Measurements from ENCODE around the gene ZSWIM6.

Gene ZSWIM6

DNA sequence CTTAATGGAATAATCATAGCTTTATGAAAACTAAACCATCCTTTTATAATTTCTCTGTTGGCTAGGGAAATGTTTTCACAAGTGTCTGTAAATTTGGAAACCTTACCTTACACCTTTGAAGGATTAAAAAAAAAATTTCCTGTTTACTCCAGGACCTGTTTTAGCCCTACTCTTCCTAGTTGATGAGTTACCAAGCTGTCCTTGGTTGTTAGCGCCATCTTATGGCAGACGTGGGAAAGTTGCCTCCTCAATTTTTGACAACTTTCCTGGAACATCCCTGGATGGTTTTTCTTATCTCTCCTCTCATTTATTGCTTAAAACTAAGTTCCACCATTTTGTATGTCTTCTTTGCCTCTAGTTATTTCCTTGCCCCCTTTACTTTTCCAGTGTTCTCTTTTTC, 25.7 kb downstream of the ZSWIM6 start:
- DNase-seq (ENCODE audit: extremely low read depth in 1 of 2, low read depth in 1 of 2): no peak

- no peak for DNase-seq (ENCODE audit: extremely low read depth in 1 of 2, low read depth in 1 of 2)
Observed at GRCh38 chr5:61362796-61363368, 30.8 kb downstream of the ZSWIM6 start.

GRCh38 chr5:61363401-61364114, 31.5 kb downstream of the ZSWIM6 start:
- no peak for DNase-seq (ENCODE audit: extremely low read depth in 1 of 2, low read depth in 1 of 2)

DNA sequence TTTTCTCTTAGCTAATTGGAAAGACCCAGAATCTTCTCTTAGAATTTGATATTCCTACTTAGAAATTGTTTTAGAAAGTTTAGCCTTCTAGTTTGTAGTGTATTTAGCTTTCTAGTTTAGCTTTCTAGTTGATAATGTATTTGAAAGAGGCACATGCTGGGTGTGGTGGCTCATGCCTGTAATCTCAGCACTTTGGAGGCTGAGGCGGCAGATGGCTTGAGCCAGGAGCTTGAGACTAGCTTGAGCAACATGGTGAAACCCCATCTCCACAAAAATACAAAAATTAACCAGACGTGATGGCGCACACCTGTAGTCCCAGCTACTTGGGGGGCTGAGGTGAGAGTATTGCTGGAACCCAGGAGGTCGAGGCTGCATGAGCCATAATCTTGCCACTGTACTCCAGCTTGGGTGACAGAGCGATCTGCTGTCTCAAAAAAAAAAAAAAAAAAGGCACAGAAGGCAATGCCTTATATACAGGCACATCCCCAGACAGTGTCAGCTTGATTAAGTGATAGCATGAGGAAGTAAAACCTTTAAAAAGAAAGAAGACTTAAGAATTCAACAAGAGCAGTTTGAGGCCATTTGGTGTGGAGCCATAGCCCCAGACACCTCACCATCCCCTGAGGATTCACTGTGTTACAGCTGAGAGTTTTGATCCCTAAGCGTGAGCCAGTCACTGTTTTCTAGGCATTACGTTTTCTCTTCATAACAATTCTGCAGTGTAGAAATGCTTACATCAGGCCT, 34.6 kb downstream of the ZSWIM6 start:
- DNase-seq (ENCODE audit: extremely low read depth in 1 of 2, low read depth in 1 of 2): no peak

GRCh38 chr5:61370506-61370905, 38.4 kb downstream of the ZSWIM6 start:
- no peak for DNase-seq (ENCODE audit: extremely low read depth in 1 of 2, low read depth in 1 of 2)

- no peak for DNase-seq (ENCODE audit: extremely low read depth in 1 of 2, low read depth in 1 of 2)
Observed at GRCh38 chr5:61371474-61371873, 39.4 kb downstream of the ZSWIM6 start.

- no peak for DNase-seq (ENCODE audit: extremely low read depth in 1 of 2, low read depth in 1 of 2)
Observed at GRCh38 chr5:61379677-61380076, 47.6 kb downstream of the ZSWIM6 start.

DNA sequence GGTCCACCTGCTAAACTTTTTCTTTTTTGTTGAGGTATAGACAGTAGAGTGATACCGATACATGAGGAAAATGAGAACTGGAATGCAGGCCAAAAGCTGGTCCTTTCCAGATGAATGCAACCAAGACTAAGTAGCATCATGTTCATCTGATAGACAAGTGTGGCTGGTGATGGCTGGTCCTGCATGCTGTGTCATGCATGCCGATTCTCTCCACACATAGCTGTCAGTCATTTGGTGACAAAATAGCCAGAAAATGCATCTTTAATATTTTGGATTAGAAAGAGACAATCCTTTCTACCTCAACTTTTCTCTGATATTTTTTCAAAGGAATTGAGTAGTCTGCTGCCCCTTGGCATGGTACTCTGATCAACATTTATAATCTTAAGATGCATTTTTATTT, 49.9 kb downstream of the ZSWIM6 start:
- no peak for DNase-seq (ENCODE audit: extremely low read depth in 1 of 2, low read depth in 1 of 2)

DNA sequence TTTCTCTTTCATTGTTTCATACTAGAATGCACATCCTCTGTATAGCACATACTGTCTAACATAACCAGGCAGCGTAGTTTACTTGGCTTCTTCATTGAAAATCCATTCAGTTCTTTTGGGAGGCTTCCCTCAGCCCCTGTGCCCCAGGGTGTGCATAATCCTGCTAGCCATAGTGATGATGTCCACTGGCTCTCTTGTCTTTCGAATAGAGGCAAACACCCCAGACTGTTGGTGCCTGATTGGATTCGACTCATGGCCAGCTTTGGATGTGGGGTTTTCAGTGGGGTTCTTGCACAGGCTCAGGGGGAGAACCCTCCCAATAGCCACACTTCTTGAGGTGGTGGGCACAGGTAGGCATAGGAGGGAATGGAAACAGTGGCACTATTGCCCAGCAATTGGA, 53.6 kb downstream of the ZSWIM6 start:
- DNase-seq (ENCODE audit: extremely low read depth in 1 of 2, low read depth in 1 of 2): no peak

DNA sequence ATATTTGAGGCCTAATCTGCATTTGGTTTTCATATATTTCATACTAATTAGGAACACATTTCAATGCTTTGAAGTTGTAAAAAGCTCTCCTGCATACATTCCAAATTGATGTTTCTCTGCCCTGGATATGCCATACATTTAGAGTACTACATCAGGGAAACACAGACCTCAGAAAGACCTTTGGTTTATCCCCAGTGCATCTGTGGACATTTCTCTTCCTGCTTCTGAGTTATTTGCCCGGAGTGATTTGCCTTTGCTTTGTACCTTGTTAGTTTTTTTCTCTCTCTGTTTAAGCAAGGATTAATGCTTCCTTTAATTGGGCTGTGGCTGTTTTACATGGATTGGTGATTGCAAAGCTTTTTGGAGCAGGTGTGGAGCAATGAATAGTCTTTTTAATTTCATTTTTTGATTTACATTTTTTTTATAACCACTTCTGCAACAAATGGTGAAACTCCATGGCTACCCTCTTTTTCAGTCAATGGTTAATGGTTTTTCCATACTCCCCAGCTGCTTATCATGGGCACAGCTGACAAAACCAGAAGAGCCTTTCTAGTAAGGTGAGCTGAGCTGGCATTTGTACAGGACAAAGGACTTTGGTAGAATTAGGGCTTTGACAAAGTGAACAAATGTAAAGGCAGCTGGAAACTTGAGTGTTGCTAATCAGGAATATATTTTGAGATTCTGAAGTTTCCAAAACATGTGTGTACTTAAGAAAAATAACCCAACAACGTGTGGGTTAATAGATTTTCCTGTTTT, 54.2 kb downstream of the ZSWIM6 start:
- no peak for DNase-seq (ENCODE audit: extremely low read depth in 1 of 2, low read depth in 1 of 2)

DNA sequence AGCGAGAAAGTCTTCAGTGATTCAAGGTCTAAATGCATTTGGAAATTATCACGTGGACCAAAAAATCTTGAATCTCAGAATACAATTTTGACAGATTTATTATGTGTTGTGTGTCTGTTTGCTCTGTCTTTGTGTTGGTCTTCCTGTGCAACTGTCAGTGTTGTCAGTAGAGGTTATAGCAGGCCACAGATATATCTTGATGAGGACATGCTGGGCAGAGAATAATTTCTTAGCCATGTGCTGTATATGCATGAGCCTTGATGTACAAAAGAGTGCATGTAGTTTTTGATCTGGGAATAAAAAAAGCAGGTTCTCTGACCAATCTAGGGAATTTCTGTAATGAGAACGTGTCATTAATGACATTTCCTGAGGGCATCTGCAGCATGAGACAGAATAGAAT, 57.6 kb downstream of the ZSWIM6 start:
- DNase-seq (ENCODE audit: extremely low read depth in 1 of 2, low read depth in 1 of 2): no peak

GRCh38 chr5:61394078-61394704, 62.1 kb downstream of the ZSWIM6 start:
- DNase-seq (ENCODE audit: extremely low read depth in 1 of 2, low read depth in 1 of 2): no peak

DNA sequence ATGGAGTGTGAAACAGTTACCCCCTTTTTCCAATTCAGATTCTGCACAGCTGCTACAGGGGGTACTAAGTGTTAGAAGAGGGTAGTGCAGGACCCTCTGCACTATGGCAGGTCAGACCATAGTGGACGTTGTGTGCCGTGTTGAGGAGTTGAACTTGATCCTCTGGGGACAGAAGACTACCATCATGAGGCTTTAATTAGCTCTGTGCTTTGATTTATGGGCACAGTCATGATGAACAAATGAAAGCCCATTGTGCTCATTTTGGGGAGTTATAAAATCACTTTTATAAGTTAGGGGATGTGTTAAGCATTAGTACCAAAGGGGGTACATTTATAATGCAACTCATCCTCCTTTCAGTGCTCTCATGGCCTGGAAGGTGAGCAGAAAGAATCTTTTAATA, 62.7 kb downstream of the ZSWIM6 start:
- DNase-seq (ENCODE audit: extremely low read depth in 1 of 2, low read depth in 1 of 2): no peak

GRCh38 chr5:61397238-61397637, 65.2 kb downstream of the ZSWIM6 start:
- DNase-seq (ENCODE audit: extremely low read depth in 1 of 2, low read depth in 1 of 2): no peak

DNA sequence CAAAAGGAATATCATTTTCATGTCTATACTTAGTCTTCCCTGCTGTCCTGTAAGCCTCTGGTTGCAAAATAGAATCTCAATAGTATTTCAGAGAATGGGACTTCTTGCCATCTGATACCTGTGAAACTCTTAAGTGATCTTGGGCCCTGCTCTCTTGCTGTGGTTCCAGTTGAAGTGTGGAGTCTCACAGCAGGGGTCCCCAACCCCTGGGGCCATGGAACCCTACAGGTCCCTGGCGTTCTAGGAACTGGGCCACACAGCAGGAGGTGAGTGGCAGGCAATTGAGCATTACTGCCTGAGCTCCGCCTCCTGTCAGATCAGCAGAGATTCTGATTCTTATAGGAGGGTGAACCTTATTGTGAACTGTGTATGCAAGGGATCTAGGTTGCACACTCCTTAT, 65.9 kb downstream of the ZSWIM6 start:
- no peak for DNase-seq (ENCODE audit: extremely low read depth in 1 of 2, low read depth in 1 of 2)

DNA sequence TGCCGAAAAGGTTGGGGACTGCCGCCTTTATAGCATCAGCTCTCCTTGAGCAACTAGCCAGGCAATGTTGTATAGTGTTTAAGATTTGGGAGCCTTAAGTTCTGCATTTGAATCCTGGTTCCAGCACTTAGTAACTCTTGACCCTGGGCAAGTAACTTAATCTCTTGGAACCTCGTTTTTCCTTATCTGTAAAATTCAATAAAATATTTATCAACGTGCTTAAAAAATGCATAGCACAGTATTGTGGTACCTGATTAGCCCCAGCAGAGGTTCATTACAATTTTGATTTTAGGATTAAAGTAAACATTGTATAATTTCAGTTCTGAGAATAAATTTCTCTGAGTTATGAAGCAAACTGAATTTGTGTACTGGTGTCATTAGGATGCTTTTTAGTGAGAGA, 66.4 kb downstream of the ZSWIM6 start:
- DNase-seq (ENCODE audit: extremely low read depth in 1 of 2, low read depth in 1 of 2): no peak

GRCh38 chr5:61399679-61400078, 67.6 kb downstream of the ZSWIM6 start:
- no peak for DNase-seq (ENCODE audit: extremely low read depth in 1 of 2, low read depth in 1 of 2)

DNA sequence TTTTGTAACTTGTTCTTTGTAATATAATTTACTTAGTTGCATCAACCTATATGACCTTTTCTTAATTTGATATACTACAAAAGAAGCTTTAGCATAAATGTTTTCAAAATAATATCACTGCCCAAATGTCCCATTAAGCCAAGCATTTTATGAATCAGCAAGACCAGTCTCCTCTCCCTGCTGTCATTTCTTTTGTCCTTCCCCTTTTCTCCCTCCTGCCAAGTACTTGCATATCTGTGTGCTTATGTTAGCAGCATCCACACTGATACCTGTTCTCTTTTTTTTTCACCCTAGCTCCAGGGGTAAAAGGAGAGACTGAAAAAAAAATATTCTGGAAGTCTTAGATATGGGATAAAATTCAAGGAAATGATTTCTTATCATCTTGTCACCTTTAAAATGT, 69.7 kb downstream of the ZSWIM6 start:
- no peak for DNase-seq (ENCODE audit: extremely low read depth in 1 of 2, low read depth in 1 of 2)

DNA sequence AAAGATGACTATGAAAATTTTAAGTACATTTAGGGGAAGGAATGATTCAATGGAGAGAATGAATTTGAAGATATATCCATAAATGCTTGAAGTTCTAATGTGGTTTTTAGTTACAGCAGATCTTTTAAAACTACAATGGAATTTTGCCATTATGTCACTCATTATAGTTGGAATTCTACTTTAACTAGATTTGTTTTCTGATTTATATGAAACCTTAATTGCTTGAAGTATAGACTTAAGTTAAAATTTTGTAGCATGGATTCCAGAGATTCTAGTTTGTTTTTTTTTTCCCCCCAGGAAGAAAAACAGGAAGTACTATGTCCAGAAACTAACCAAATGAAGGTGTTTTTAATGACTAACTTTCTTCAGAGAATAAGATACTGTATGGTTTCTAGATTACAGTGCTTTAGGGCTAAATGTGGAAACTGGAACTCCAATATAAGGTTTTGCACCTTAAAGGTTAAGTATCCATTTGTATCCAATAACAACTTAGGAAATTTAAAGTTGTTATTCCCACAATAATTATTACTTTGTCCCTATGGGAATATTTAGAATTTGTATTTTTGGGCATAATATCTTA, 70.3 kb downstream of the ZSWIM6 start:
- no peak for DNase-seq (ENCODE audit: extremely low read depth in 1 of 2, low read depth in 1 of 2)

GRCh38 chr5:61402970-61403900, 71.2 kb downstream of the ZSWIM6 start:
- no peak for DNase-seq (ENCODE audit: extremely low read depth in 1 of 2, low read depth in 1 of 2)
